Smooth muscle cell (in vitro differentiated cells): ENCODE data around the gene ADGRG1. TPM values are rescaled to one million over a fixed set of nuclear protein-coding genes. Genes with fewer than 3 reads are reported as not detected.

Source experiments
- DNase-seq: peaks from one replicate; lab custom pipeline; 2025; ENCODE audit not compliant: unreplicated experiment; lab: John Stamatoyannopoulos, UW
- H2AFZ ChIP-seq: fragments of 200-600 bp; sonication (generic); 2 replicates; pipeline ENCODE4 v1.6.0; 2016; ENCODE audit warnings: antibody characterized with exemption, low read depth, mild to moderate bottlenecking
- H3F3A ChIP-seq: fragments of 200-600 bp; sonication (generic); 2 replicates; pipeline ENCODE4 v1.6.0; 2017; ENCODE audit warnings: antibody characterized with exemption, low read depth
- H3K27ac ChIP-seq: fragments of 200-600 bp; sonication (generic); 2 replicates; pipeline ENCODE4 v1.5.1; 2016; ENCODE audit warnings: low read depth, mild to moderate bottlenecking
- H3K27me3 ChIP-seq: fragments of 200-600 bp; sonication (generic); 2 replicates; pipeline ENCODE4 v1.6.1; 2016; ENCODE audit warnings: low read depth, mild to moderate bottlenecking
- H3K36me3 ChIP-seq: fragments of 200-600 bp; sonication (generic); 2 replicates; pipeline ENCODE4 v1.5.1; 2016; ENCODE audit warnings: low read depth
- H3K4me1 ChIP-seq: fragments of 200-600 bp; sonication (generic); 2 replicates; pipeline ENCODE4 v1.5.1; 2016; ENCODE audit warnings: low read depth
- H3K4me2 ChIP-seq: fragments of 200-600 bp; sonication (generic); 2 replicates; pipeline ENCODE4 v1.6.0; 2016; ENCODE audit warnings: mild to moderate bottlenecking
- H3K4me3 ChIP-seq: fragments of 200-600 bp; sonication (generic); 2 replicates; pipeline ENCODE4 v1.5.1; 2016; ENCODE audit warnings: mild to moderate bottlenecking
- H3K79me2 ChIP-seq: fragments of 200-600 bp; sonication (generic); 2 replicates; pipeline ENCODE4 v1.6.0; 2016; ENCODE audit warnings: low read depth, mild to moderate bottlenecking
- H3K9ac ChIP-seq: fragments of 200-600 bp; sonication (generic); 2 replicates; pipeline ENCODE4 v1.6.0; 2016; ENCODE audit warnings: low read depth
- H3K9me3 ChIP-seq: fragments of 200-600 bp; sonication (generic); replicated peaks from 2 replicates; pipeline ENCODE4 v1.5.1; 2016; ENCODE audit warnings: low read depth
- H4K20me1 ChIP-seq: fragments of 200-600 bp; sonication (generic); 2 replicates; pipeline ENCODE4 v1.6.0; 2016; ENCODE audit warnings: low read depth
- CTCF ChIP-seq: fragments of 200-600 bp; sonication (generic); IDR thresholded peaks from 2 replicates; pipeline ENCODE4 v1.5.1; 2017; ENCODE audit warnings: borderline replicate concordance, mild to moderate bottlenecking, antibody characterized with exemption; ENCODE audit not compliant: insufficient read depth, poor library complexity, severe bottlenecking
- WGBS: methylation state at CpG from one replicate; pipeline ENCODE4 v1.1.7; 2016; ENCODE audit warnings: low lambda C conversion rate; 5-methylcytosine and 5-hydroxymethylcytosine counted together
- polyA plus RNA-seq: library from polyadenylated mRNA; unstranded; fragments of >200 nt; fragmentation: Nextera tagmentation; extraction: Ambion mirVana; gene quantifications from 2 replicates; pipeline ENCODE4 v1.2.1, GENCODE V29; 2016
- total RNA-seq: library from RNA; depleted of rRNA; stranded (reverse); fragments of >200 nt; gene quantifications from 2 replicates; pipeline ENCODE4 v1.2.3, GENCODE V29; 2014

ADGRG1 gene
- total and polyA plus RNA-seq, 2 experiments from 2014 or later: 15.3 to 32.0 TPM

- no peak for DNase-seq
- Histone ChIP-seq H3K4me3 (no peak overlapping the region), H3K4me1 (peaks cover 20% of the 10 kb centered on the region), H4K20me1 (peaks cover 25% of the 10 kb centered on the region), H3K27ac (no peak overlapping the region), H3K27me3 (no peaks in the 10 kb centered on the region), H3K4me2 (no peak overlapping the region), H3K9ac (no peak overlapping the region), H3F3A (no peaks in the 10 kb centered on the region), H2AFZ (no peak overlapping the region), H3K79me2 (no peaks in the 10 kb centered on the region), H3K9me3 (no peaks in the 10 kb centered on the region), H3K36me3 (no peaks in the 10 kb centered on the region)
- WGBS: 84% methylated on average over 8 of the region's 8 CpGs
- no peak for TF ChIP-seq CTCF
Measured at GRCh38 chr16:57640612-57641011, 12.2 kb downstream of the ADGRG1 start.

GRCh38 chr16:57642160-57643135 lies 14.0 kb downstream of the ADGRG1 start:
- no peak overlapping the region for H3K9ac ChIP-seq
- no peak overlapping the region for H3K4me2 ChIP-seq
- H3K4me3 ChIP-seq: no peak overlapping the region
- no peak overlapping the region for H2AFZ ChIP-seq
- H3K79me2 ChIP-seq: no peaks in the 10 kb centered on the region
- peaks cover 12% of the 10 kb centered on the region for H3K4me1 ChIP-seq
- H3F3A ChIP-seq: no peaks in the 10 kb centered on the region
- WGBS: 77% methylated on average over 11 of the region's 11 CpGs
- H4K20me1 ChIP-seq: peaks cover 16% of the 10 kb centered on the region
- H3K9me3 ChIP-seq: no peaks in the 10 kb centered on the region
- H3K36me3 ChIP-seq: no peaks in the 10 kb centered on the region
- H3K27ac ChIP-seq: no peak overlapping the region
- TF ChIP-seq CTCF: no peak
- no peak for DNase-seq
- no peaks in the 10 kb centered on the region for H3K27me3 ChIP-seq

- Histone ChIP-seq H3K4me2 (no peak overlapping the region), H3K36me3 (no peaks in the 10 kb centered on the region), H3K4me1 (peaks cover 6% of the 10 kb centered on the region), H3K4me3 (no peak overlapping the region), H2AFZ (no peak overlapping the region), H3K27me3 (no peaks in the 10 kb centered on the region), H3K9ac (no peak overlapping the region), H4K20me1 (peaks cover 12% of the 10 kb centered on the region), H3K79me2 (no peaks in the 10 kb centered on the region), H3K27ac (no peak overlapping the region), H3F3A (no peaks in the 10 kb centered on the region), H3K9me3 (no peaks in the 10 kb centered on the region)
- no peak for DNase-seq
- no peak for TF ChIP-seq CTCF
- WGBS: 67% methylated on average over 7 of the region's 7 CpGs
Measured at GRCh38 chr16:57643147-57643874, 14.9 kb downstream of the ADGRG1 start.
